Mesendoderm (in vitro differentiated cells): Measurements from ENCODE around the gene PER1.

ENCODE experiments used
- DNase-seq: peaks from one replicate; pipeline ENCODE4 v3.0.0; 2013
- H2AK5ac ChIP-seq: 2 replicates; pipeline ENCODE4 v1.6.1; 2013; ENCODE audit warnings: low read length, inconsistent platforms
- H2BK120ac ChIP-seq: 2 replicates; pipeline ENCODE4 v1.6.1; 2013; ENCODE audit warnings: low read depth, mild to moderate bottlenecking, low read length, moderate library complexity, mixed read lengths
- H2BK15ac ChIP-seq: replicated peaks from 2 replicates; pipeline ENCODE4 v1.6.1; 2013; ENCODE audit warnings: low read depth, mild to moderate bottlenecking, moderate library complexity
- H2BK5ac ChIP-seq: 2 replicates; pipeline ENCODE4 v1.6.1; 2013; ENCODE audit warnings: low read length, inconsistent platforms
- H3K18ac ChIP-seq: 2 replicates; pipeline ENCODE4 v1.6.1; 2013; ENCODE audit warnings: mild to moderate bottlenecking, low read length, mixed read lengths
- H3K23ac ChIP-seq: one replicate; pipeline ENCODE4 v1.6.1; 2013; ENCODE audit warnings: low read length
- H3K27ac ChIP-seq: 2 replicates; pipeline ENCODE4 v1.5.1; 2013; ENCODE audit warnings: low read depth, mild to moderate bottlenecking, inconsistent platforms, low read length, moderate library complexity
- H3K27me3 ChIP-seq: 2 replicates; pipeline ENCODE4 v1.6.1; 2013; ENCODE audit warnings: low read length, control low read depth, mild to moderate bottlenecking, inconsistent platforms; ENCODE audit not compliant: insufficient read depth, poor library complexity
- H3K36me3 ChIP-seq: 2 replicates; pipeline ENCODE4 v1.6.1; 2013; ENCODE audit warnings: low read length, inconsistent platforms; ENCODE audit not compliant: control insufficient read depth, insufficient read depth
- H3K4ac ChIP-seq: one replicate; pipeline ENCODE4 v1.6.1; 2013; ENCODE audit warnings: low read depth, mild to moderate bottlenecking, low read length, moderate library complexity
- H3K4me1 ChIP-seq: 2 replicates; pipeline ENCODE4 v1.6.1; 2013; ENCODE audit warnings: low read depth, low read length, inconsistent platforms; ENCODE audit not compliant: control insufficient read depth
- H3K4me2 ChIP-seq: 2 replicates; pipeline ENCODE4 v1.6.1; 2013; ENCODE audit warnings: low read length
- H3K4me3 ChIP-seq: 2 replicates; pipeline ENCODE4 v1.5.1; 2013; ENCODE audit warnings: mild to moderate bottlenecking, low read length
- H3K56ac ChIP-seq: one replicate; pipeline ENCODE4 v1.6.1; 2013; ENCODE audit warnings: low read length
- H3K79me1 ChIP-seq: 2 replicates; pipeline ENCODE4 v1.6.1; 2013; ENCODE audit warnings: low read length, inconsistent platforms
- H3K79me2 ChIP-seq: 2 replicates; pipeline ENCODE4 v1.6.1; 2013; ENCODE audit warnings: mild to moderate bottlenecking, low read length; ENCODE audit not compliant: control insufficient read depth, insufficient read depth
- H3K9ac ChIP-seq: 2 replicates; pipeline ENCODE4 v1.6.1; 2013; ENCODE audit warnings: low read length, inconsistent platforms
- H4K5ac ChIP-seq: one replicate; pipeline ENCODE4 v1.6.1; 2013; ENCODE audit warnings: low read length
- H4K8ac ChIP-seq: one replicate; pipeline ENCODE4 v1.6.1; 2013; ENCODE audit warnings: low read depth, mild to moderate bottlenecking, control low read depth, low read length, moderate library complexity
- WGBS: extraction: QIAGEN DNeasy Blood & Tissue Kit; methylation state at CpG from one replicate; pipeline ENCODE4 v1.1.7; 2013; ENCODE audit warnings: low lambda C conversion rate, missing lambda C conversion rate; ENCODE audit not compliant: insufficient coverage; ENCODE audit errors: extremely low coverage; 5-methylcytosine and 5-hydroxymethylcytosine counted together

PER1 gene

GRCh38 chr17:8117980-8118768, 34.0 kb downstream of the PER1 start, which contains the start of gene ALOXE3:
ALOXE3 (minus strand) TSS chr17:8118514; CDS start chr17:8117990, 524 bp downstream.
- no peak within 1 kb of the TSS for H3K18ac ChIP-seq
- no CpG with 5 or more reads among the region's 33 CpGs for WGBS
- no peaks in the 10 kb centered on the region for H3K36me3 ChIP-seq
- peaks cover 26% of the 10 kb centered on the region for H3K27me3 ChIP-seq
- H2BK5ac ChIP-seq, result no peak within 1 kb of the TSS
- no peak within 1 kb of the TSS for H2AK5ac ChIP-seq
- H3K4me2 ChIP-seq, result peak within 1 kb of the TSS; percentile 95
- peak; percentile 74 for DNase-seq
- no peaks in the 10 kb centered on the region for H3K4me1 ChIP-seq
- no peak within 1 kb of the TSS for H2BK120ac ChIP-seq
- no peaks in the 10 kb centered on the region for H3K79me1 ChIP-seq
- H3K9ac ChIP-seq, result peak within 1 kb of the TSS; percentile 51
- H3K56ac ChIP-seq, result peak within 1 kb of the TSS; percentile 72
- no peak within 1 kb of the TSS for H3K4ac ChIP-seq
- peak within 1 kb of the TSS; percentile 57 for H3K4me3 ChIP-seq
- no peaks in the 10 kb centered on the region for H3K79me2 ChIP-seq
- H3K23ac ChIP-seq, result no peak within 1 kb of the TSS
- H4K5ac ChIP-seq, result no peak within 1 kb of the TSS
- no peak within 1 kb of the TSS for H3K27ac ChIP-seq
- H2BK15ac ChIP-seq, result no peak within 1 kb of the TSS
- H4K8ac ChIP-seq, result no peak within 1 kb of the TSS

DNA sequence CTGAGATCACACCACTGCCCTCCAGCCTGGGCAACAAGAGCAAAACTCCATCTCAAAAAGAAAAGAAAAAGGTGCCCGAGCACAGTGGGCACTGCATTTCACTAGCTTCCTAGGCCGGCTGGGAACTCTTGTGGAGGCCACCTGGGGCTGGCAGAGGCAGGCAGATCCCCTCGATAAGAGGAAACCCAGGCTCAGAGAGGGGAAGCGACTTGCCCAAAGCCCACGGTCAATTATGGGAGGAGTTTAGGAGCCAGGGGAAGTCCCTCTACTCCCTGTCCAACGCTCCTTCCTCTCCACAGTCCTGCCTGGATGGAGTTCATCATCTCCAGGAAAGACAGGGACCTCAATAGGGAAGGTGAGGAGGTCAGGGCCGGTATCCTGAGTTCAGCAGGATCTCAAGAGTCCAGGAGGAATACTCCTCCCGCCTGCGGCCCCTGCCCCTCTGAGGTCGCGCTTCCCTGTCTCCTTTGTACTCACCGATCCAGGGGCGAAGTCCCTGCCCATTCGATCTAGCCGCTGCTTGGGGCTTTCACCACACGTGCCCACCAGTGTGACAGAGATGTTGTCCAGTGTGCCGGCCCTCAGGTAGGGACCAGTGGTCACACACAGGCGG, 34.7 kb downstream of the PER1 start:
- Histone ChIP-seq H3K4me1 (no peaks in the 10 kb centered on the region), H3K79me1 (no peaks in the 10 kb centered on the region), H2BK15ac (no peak overlapping the region), H2AK5ac (no peak overlapping the region), H3K79me2 (no peaks in the 10 kb centered on the region), H3K4me2 (peak overlapping the region; percentile 95), H3K27ac (no peak overlapping the region), H3K23ac (no peak overlapping the region), H2BK120ac (no peak overlapping the region), H2BK5ac (no peak overlapping the region), H3K56ac (peak overlapping the region; percentile 72), H3K9ac (peak overlapping the region; percentile 44), H3K18ac (no peak overlapping the region), H4K5ac (no peak overlapping the region), H3K36me3 (no peaks in the 10 kb centered on the region), H4K8ac (no peak overlapping the region), H3K4me3 (peak overlapping the region; percentile 24), H3K4ac (no peak overlapping the region), H3K27me3 (peaks cover 20% of the 10 kb centered on the region)
- peak; percentile 29 for DNase-seq
- WGBS, result no CpG with 5 or more reads among the region's 18 CpGs

DNA sequence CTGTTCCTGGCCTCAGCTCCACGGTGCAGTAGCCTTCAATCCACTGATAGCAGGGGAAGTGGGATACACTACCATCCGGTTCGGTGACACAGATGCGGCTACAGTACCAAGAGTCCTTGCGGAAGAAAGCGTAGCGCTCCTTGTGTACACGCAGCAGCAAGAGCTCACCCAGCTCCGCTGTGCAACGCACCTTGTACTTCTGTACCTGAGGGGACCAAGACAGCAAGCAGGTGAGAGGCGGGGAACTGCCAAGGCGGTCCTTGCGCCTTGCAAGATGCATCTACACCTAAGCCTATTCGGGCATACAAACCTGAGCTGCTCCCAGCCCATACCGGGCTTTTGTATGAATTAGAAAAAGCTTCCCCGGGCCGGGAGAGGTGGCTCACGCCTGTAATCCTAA, 35.4 kb downstream of the PER1 start:
- peaks cover 23% of the 10 kb centered on the region for H3K27me3 ChIP-seq
- WGBS, result no CpG with 5 or more reads among the region's 18 CpGs
- no peak overlapping the region for H4K5ac ChIP-seq
- no peaks in the 10 kb centered on the region for H3K79me1 ChIP-seq
- H4K8ac ChIP-seq, result no peak overlapping the region
- no peaks in the 10 kb centered on the region for H3K4me1 ChIP-seq
- no peak overlapping the region for H3K56ac ChIP-seq
- no peak overlapping the region for H2AK5ac ChIP-seq
- H3K4me2 ChIP-seq, result no peak overlapping the region
- H2BK120ac ChIP-seq, result no peak overlapping the region
- H3K23ac ChIP-seq, result no peak overlapping the region
- no peak overlapping the region for H3K4me3 ChIP-seq
- H3K36me3 ChIP-seq, result no peaks in the 10 kb centered on the region
- H2BK5ac ChIP-seq, result no peak overlapping the region
- DNase-seq, result no peak
- no peak overlapping the region for H2BK15ac ChIP-seq
- H3K4ac ChIP-seq, result no peak overlapping the region
- H3K27ac ChIP-seq, result no peak overlapping the region
- H3K18ac ChIP-seq, result no peak overlapping the region
- no peaks in the 10 kb centered on the region for H3K79me2 ChIP-seq
- H3K9ac ChIP-seq, result no peak overlapping the region

DNA sequence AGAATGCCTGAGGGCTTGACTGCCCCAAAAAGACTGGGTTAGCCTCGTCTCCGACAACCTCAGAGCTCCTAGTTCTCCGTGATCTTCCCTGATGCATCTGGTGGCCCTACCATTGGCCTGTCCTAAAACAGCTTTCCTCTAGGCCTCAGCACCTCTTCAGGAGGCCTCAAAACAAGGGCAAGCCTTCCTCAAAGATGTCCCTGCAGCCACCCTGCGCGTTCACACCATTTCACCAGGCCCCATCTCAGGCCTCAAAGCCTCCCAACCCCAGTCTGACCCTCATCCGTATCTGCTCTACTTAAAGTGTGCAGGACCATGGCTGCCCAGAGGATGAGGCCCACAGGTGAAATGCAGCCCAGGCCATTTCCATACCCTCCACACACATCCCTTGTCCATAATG, 41.3 kb downstream of the PER1 start:
- H4K8ac ChIP-seq, result no peak overlapping the region
- no peaks in the 10 kb centered on the region for H3K79me2 ChIP-seq
- peaks cover 12% of the 10 kb centered on the region for H3K27me3 ChIP-seq
- H4K5ac ChIP-seq, result no peak overlapping the region
- H3K4me1 ChIP-seq, result no peaks in the 10 kb centered on the region
- no peak for DNase-seq
- no peak overlapping the region for H3K4me2 ChIP-seq
- no peak overlapping the region for H2BK120ac ChIP-seq
- no peaks in the 10 kb centered on the region for H3K36me3 ChIP-seq
- H3K18ac ChIP-seq, result no peak overlapping the region
- no peak overlapping the region for H3K4ac ChIP-seq
- WGBS, result no CpG with 5 or more reads among the region's 6 CpGs
- no peak overlapping the region for H2AK5ac ChIP-seq
- no peak overlapping the region for H3K56ac ChIP-seq
- no peaks in the 10 kb centered on the region for H3K79me1 ChIP-seq
- H2BK15ac ChIP-seq, result no peak overlapping the region
- no peak overlapping the region for H2BK5ac ChIP-seq
- no peak overlapping the region for H3K27ac ChIP-seq
- H3K9ac ChIP-seq, result no peak overlapping the region
- no peak overlapping the region for H3K4me3 ChIP-seq
- no peak overlapping the region for H3K23ac ChIP-seq

- Histone ChIP-seq H4K8ac (no peak overlapping the region), H3K36me3 (no peaks in the 10 kb centered on the region), H3K4ac (no peak overlapping the region), H3K4me1 (no peaks in the 10 kb centered on the region), H4K5ac (no peak overlapping the region), H3K79me1 (no peaks in the 10 kb centered on the region), H2BK15ac (no peak overlapping the region), H3K4me3 (no peak overlapping the region), H3K27ac (no peak overlapping the region), H3K23ac (no peak overlapping the region), H3K79me2 (no peaks in the 10 kb centered on the region), H2BK120ac (no peak overlapping the region), H3K56ac (no peak overlapping the region), H3K4me2 (no peak overlapping the region), H2AK5ac (no peak overlapping the region), H3K18ac (no peak overlapping the region), H3K9ac (no peak overlapping the region), H3K27me3 (peaks cover 9% of the 10 kb centered on the region), H2BK5ac (no peak overlapping the region)
- WGBS, result no CpG with 5 or more reads among the region's 10 CpGs
- DNase-seq, result no peak
Observed at GRCh38 chr17:8110456-8110804, 41.8 kb downstream of the PER1 start.
